Measurements from ENCODE around the gene CIROP.

CIROP gene

GRCh38 chr14:23130871-23131270, 26.1 kb upstream of the CIROP start:
- no peak for DNase-seq

- no peak for DNase-seq
Observed at GRCh38 chr14:23129759-23130316, 25.0 kb upstream of the CIROP start.

GRCh38 chr14:23128969-23129758, 24.4 kb upstream of the CIROP start:
- DNase-seq, result no peak

GRCh38 chr14:23127861-23128260, 23.1 kb upstream of the CIROP start:
- DNase-seq, result no peak

- no peak for DNase-seq
Observed at GRCh38 chr14:23126548-23127278, 21.9 kb upstream of the CIROP start.

- DNase-seq, result no peak
Observed at GRCh38 chr14:23125933-23126524, 21.2 kb upstream of the CIROP start.

GRCh38 chr14:23125011-23125410, 20.2 kb upstream of the CIROP start:
- no peak for DNase-seq

- no peak for DNase-seq
Observed at GRCh38 chr14:23124337-23124954, 19.7 kb upstream of the CIROP start.

GRCh38 chr14:23123419-23123818, 18.6 kb upstream of the CIROP start:
- DNase-seq, result no peak

- no peak for DNase-seq
Observed at GRCh38 chr14:23122086-23122485, 17.3 kb upstream of the CIROP start.

- peak; percentile 37 to 75 (median 63) for DNase-seq
Observed at GRCh38 chr14:23121361-23121771, 16.6 kb upstream of the CIROP start.

GRCh38 chr14:23120541-23121251, 15.9 kb upstream of the CIROP start:
- DNase-seq, result peak; percentile 92 to 95 (median 92)

- DNase-seq, result peak; percentile 54 to 67 (median 61)
Observed at GRCh38 chr14:23119363-23120327, 14.9 kb upstream of the CIROP start.

- DNase-seq, result peak; percentile 65 to 79 (median 71)
Observed at GRCh38 chr14:23118506-23119362, 13.9 kb upstream of the CIROP start, which contains the start of gene CEBPE. Gene CEBPE, minus strand, starts transcription at chr14:23119255. Its CDS starts 164 bp downstream, at chr14:23119091.

GRCh38 chr14:23117371-23118020, 12.7 kb upstream of the CIROP start:
- DNase-seq, result no peak

- DNase-seq, result no peak
Observed at GRCh38 chr14:23115918-23116317, 11.1 kb upstream of the CIROP start.

- peak; percentile 87 to 92 (median 87) for DNase-seq
Observed at GRCh38 chr14:23115039-23115731, 10.4 kb upstream of the CIROP start.

GRCh38 chr14:23114669-23115038, 9.9 kb upstream of the CIROP start:
- DNase-seq, result no peak

- no peak for DNase-seq
Observed at GRCh38 chr14:23114120-23114458, 9.3 kb upstream of the CIROP start.
